GM12874 (cell line): ENCODE results near the gene NDST1.

Experiments
- CTCF ChIP-seq: IDR thresholded peaks from 2 replicates; pipeline ENCODE4 v1.5.1; 2011; ENCODE audit warnings: low read depth, mild to moderate bottlenecking, control low read depth, low read length, moderate library complexity; ENCODE audit not compliant: insufficient read depth

NDST1 gene

GRCh38 chr5:150517272-150518152 is 9.6 kb downstream of the NDST1 start:
- TF ChIP-seq CTCF = no peak

- TF ChIP-seq CTCF = no peak
Measured at GRCh38 chr5:150519560-150519945, 11.6 kb downstream of the NDST1 start.

- no peak for TF ChIP-seq CTCF
Measured at GRCh38 chr5:150519978-150520377, 12.0 kb downstream of the NDST1 start.

- no peak for TF ChIP-seq CTCF
Measured at GRCh38 chr5:150520747-150521521, 13.0 kb downstream of the NDST1 start.

- no peak for TF ChIP-seq CTCF
Measured at GRCh38 chr5:150521522-150521817, 13.5 kb downstream of the NDST1 start.

- no peak for TF ChIP-seq CTCF
Measured at GRCh38 chr5:150521939-150522503, 14.1 kb downstream of the NDST1 start.
